IMR-90 (cell line): ENCODE results near the gene NUDCD2. TPM values are rescaled to one million over a fixed set of nuclear protein-coding genes. Genes with fewer than 3 reads are reported as not detected.
A peak's percentile ranks its signal among the peaks of the same experiment; 100 is the strongest.

ENCODE experiments used
- ATAC-seq: fragments of 200-7000 bp; cut with Tn5 transposase; 2 replicates; pipeline ENCODE4 v1.9.1; 2020; ENCODE audit warnings: low read depth, mild to moderate bottlenecking, moderate library complexity
- BruUV-seq: library from RNA; stranded (reverse); fragments of 400-500 nt; replicated peaks from 2 replicates; lab custom pipeline; 2021; lab: Mats Ljungman, UMichigan
- CTCF ChIA-PET: fragments of 300-600 bp; formaldehyde crosslinking; extraction: SDS; loops from one replicate; lab custom pipeline; 2021; ENCODE audit warnings: antibody characterized with exemption; lab: Yijun Ruan, JAX
- POLR2A ChIA-PET: fragments of 300-600 bp; sonication (Branson Sonifier 250); formaldehyde crosslinking; loops from one replicate; lab custom pipeline; 2022; ENCODE audit warnings: antibody characterized with exemption; ENCODE audit not compliant: unreplicated experiment; lab: Charles Lee
- DNase-seq: peaks from one replicate; pipeline ENCODE4 v3.0.0; 2013
- H2AFZ ChIP-seq: replicated peaks from 2 replicates; pipeline ENCODE3; 2013; ENCODE audit warnings: low read length, mild to moderate bottlenecking; ENCODE audit not compliant: poor library complexity
- H2AK5ac ChIP-seq: 2 replicates; pipeline ENCODE4 v1.6.1; 2013; ENCODE audit warnings: low read depth, low read length, inconsistent platforms
- H2AK9ac ChIP-seq: replicated peaks from 2 replicates; pipeline ENCODE3; 2013; ENCODE audit warnings: mild to moderate bottlenecking, low read depth, low read length, moderate library complexity; ENCODE audit not compliant: poor library complexity
- H2BK120ac ChIP-seq: 2 replicates; pipeline ENCODE4 v1.6.1; 2013; ENCODE audit warnings: low read depth, low read length, inconsistent platforms
- H2BK15ac ChIP-seq: 3 replicates; pipeline ENCODE4 v1.6.1; 2013; ENCODE audit warnings: low read depth, low read length, inconsistent platforms
- H2BK20ac ChIP-seq: 2 replicates; pipeline ENCODE4 v1.6.1; 2013; ENCODE audit warnings: low read depth, mild to moderate bottlenecking, inconsistent platforms, low read length, moderate library complexity
- H2BK5ac ChIP-seq: 2 replicates; pipeline ENCODE4 v1.6.1; 2013; ENCODE audit warnings: mild to moderate bottlenecking, low read depth, low read length, inconsistent platforms; ENCODE audit not compliant: poor library complexity, severe bottlenecking
- H3K14ac ChIP-seq: replicated peaks from 2 replicates; pipeline ENCODE4 v1.6.1; 2013; ENCODE audit warnings: low read depth, low read length, inconsistent platforms
- H3K18ac ChIP-seq: 2 replicates; pipeline ENCODE4 v1.6.1; 2013; ENCODE audit warnings: low read depth, low read length, control low read depth
- H3K23ac ChIP-seq: 2 replicates; pipeline ENCODE4 v1.6.1; 2013; ENCODE audit warnings: low read depth, low read length, inconsistent platforms
- H3K27ac ChIP-seq: 2 replicates; pipeline ENCODE4 v1.5.1; 2013; ENCODE audit warnings: mild to moderate bottlenecking, control low read depth, low read length; ENCODE audit not compliant: insufficient read depth
- H3K27me3 ChIP-seq: 2 replicates; pipeline ENCODE4 v1.6.1; 2013; ENCODE audit warnings: low read length; ENCODE audit not compliant: control insufficient read depth, insufficient read depth
- H3K36me3 ChIP-seq: 2 replicates; pipeline ENCODE4 v1.6.1; 2013; ENCODE audit warnings: low read length, mixed read lengths; ENCODE audit not compliant: control insufficient read depth, insufficient read depth
- H3K4ac ChIP-seq: 2 replicates; pipeline ENCODE4 v1.6.1; 2013; ENCODE audit warnings: low read depth, low read length, inconsistent platforms
- H3K4me1 ChIP-seq: 2 replicates; pipeline ENCODE4 v1.6.1; 2013; ENCODE audit warnings: low read length, mixed read lengths; ENCODE audit not compliant: control insufficient read depth, insufficient read depth
- H3K4me2 ChIP-seq: 2 replicates; pipeline ENCODE4 v1.6.1; 2013; ENCODE audit warnings: low read depth, mild to moderate bottlenecking, control low read depth, low read length, moderate library complexity
- H3K4me3 ChIP-seq: 2 replicates; pipeline ENCODE4 v1.5.1; 2013; ENCODE audit warnings: low read depth, mild to moderate bottlenecking, control low read depth, low read length, moderate library complexity; ENCODE audit not compliant: insufficient read depth
- H3K56ac ChIP-seq: 2 replicates; pipeline ENCODE4 v1.6.1; 2013; ENCODE audit warnings: low read length, inconsistent platforms; ENCODE audit not compliant: insufficient read depth; ENCODE audit errors: extremely low read depth
- H3K79me1 ChIP-seq, 2 experiments: 2 replicates each; pipeline ENCODE4 v1.6.1; 2013; ENCODE audit warnings: low read length in 2 of 2, inconsistent platforms in 1 of 2, low read depth in 1 of 2
- H3K9ac ChIP-seq: 2 replicates; pipeline ENCODE4 v1.6.1; 2013; ENCODE audit warnings: low read depth, low read length, control low read depth
- H3K9me1 ChIP-seq: 2 replicates; pipeline ENCODE4 v1.6.1; 2013; ENCODE audit warnings: low read length, inconsistent platforms; ENCODE audit not compliant: insufficient read depth
- H3K9me3 ChIP-seq: 2 replicates; pipeline ENCODE4 v1.6.1; 2013; ENCODE audit warnings: low read length; ENCODE audit not compliant: control insufficient read depth, insufficient read depth
- H4K20me1 ChIP-seq: 2 replicates; pipeline ENCODE4 v1.6.1; 2013; ENCODE audit warnings: low read length, inconsistent platforms; ENCODE audit not compliant: insufficient read depth
- H4K5ac ChIP-seq: 2 replicates; pipeline ENCODE4 v1.6.1; 2013; ENCODE audit warnings: mild to moderate bottlenecking, low read depth, low read length, control low read depth
- H4K8ac ChIP-seq, 2 experiments: 2 replicates each; pipeline ENCODE4 v1.6.1; 2013; ENCODE audit warnings: low read depth in 2 of 2, low read length in 2 of 2, control low read depth in 1 of 2, inconsistent platforms in 1 of 2
- H4K91ac ChIP-seq: 2 replicates; pipeline ENCODE4 v1.6.1; 2013; ENCODE audit warnings: low read depth, low read length, inconsistent platforms; ENCODE audit not compliant: insufficient read depth
- CEBPB ChIP-seq: IDR thresholded peaks from 2 replicates; pipeline ENCODE4 v1.6.1; 2012; ENCODE audit warnings: low read depth, low read length, improper control_type of control experiment
- RAD21 ChIP-seq: IDR thresholded peaks from 2 replicates; pipeline ENCODE4 v1.6.1; 2012; ENCODE audit warnings: low read length, improper control_type of control experiment
- WGBS, 2 experiments: methylation state at CpG; one replicate each; pipeline versions ENCODE4 v1.1.5 to v1.1.7; 2013; ENCODE audit warnings: missing lambda C conversion rate in 2 of 2; ENCODE audit not compliant: insufficient read length in 1 of 2; ENCODE audit errors: extremely low coverage in 2 of 2; 5-methylcytosine and 5-hydroxymethylcytosine counted together
- dilution Hi-C: fragments of 300-500 bp; cut with HindIII; formaldehyde crosslinking; loops from one replicate; pipeline ENCODE4 v1.14.3; 2018; ENCODE audit warnings: low sequenced_read_pairs; ENCODE audit not compliant: unreplicated experiment
- in situ Hi-C: fragments of 300-500 bp; cut with MboI; formaldehyde crosslinking; loops from 3 replicates; pipeline ENCODE4 v1.14.3; 2019; ENCODE audit warnings: low sequenced_read_pairs, inconsistent platforms, mixed read lengths
- intact Hi-C: fragments of 100-400 bp; cut with micrococcal nuclease; formaldehyde crosslinking; loops from 2 replicates; pipeline ENCODE4 v1.10.0; 2022
- polyA plus RNA-seq, 3 experiments: library from polyadenylated mRNA; depleted of rRNA; stranded (reverse); fragments of >200 nt; gene quantifications; 2 replicates each; pipeline ENCODE4 v1.2.3, GENCODE V29; 2012; ENCODE audit warnings: low replicate concordance in 1 of 3
- total RNA-seq: library from RNA; depleted of rRNA; stranded (reverse); fragments of >200 nt; gene quantifications from 2 replicates; pipeline ENCODE4 v1.2.3, GENCODE V29; 2012

The NUDCD2 gene
- total and polyA plus RNA-seq, 2 of the 4 experiments (the other 2 are of a cell fraction), result 3.0 to 3.5 TPM

DNA sequence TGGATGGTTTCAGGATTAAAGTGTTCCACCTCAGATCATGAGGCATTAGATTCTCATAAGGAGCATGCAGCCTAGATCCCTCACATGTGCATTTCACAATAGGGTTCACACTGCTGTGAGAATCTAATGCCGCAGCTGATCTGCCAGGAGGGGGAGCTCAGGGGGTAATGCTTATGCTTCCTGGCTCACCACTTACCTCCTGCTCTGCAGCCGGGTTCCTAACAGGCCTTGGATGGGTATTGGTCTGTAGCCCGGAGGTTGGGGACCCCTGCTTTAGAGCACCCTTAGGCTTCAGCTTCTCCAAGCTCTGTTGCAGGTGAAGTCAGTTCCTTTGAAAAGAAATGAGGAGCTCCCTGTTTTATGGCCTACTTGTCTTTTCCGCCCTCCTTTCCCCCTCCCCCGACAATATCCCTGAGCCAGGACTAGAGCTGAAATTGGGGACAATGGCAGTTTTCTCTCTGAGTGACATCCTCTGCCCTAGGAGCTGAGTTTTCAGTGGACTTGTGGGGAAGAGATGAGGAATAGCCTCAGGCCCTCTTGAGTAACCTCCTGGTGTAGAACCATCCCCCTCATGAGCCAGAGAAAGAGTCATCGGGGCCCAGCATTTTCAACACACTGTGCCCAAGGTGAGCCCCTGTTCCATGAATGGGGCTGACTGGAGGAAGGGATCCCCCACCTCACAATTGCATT lies 29.3 kb upstream of the NUDCD2 start:
- ChIA-PET POLR2A (no interaction called here), CTCF (interaction anchor here (0.6 to 2.0 kb wide), 4 partner anchors 10 to 1927 kb away, joined by 3 to 8 read pairs (median 3); partner anchors contain the start of gene MAT2B)
- H4K91ac ChIP-seq, result no peak overlapping the region
- H3K23ac ChIP-seq, result no peak overlapping the region
- ATAC-seq (peak; percentile 29; the same call in 1 of the 2 replicates), DNase-seq (peak; percentile 21)
- no peak overlapping the region for H3K18ac ChIP-seq
- no peaks in the 10 kb centered on the region for H4K20me1 ChIP-seq
- no peak overlapping the region for H3K9ac ChIP-seq
- dilution Hi-C loops, result no loop called here
- H3K79me1 ChIP-seq, result peaks cover 0 to 8% of the 10 kb centered on the region in 2 experiments; a peak in 3 of 4 replicates
- H3K9me1 ChIP-seq, result no peaks in the 10 kb centered on the region
- WGBS, 2 experiments, result no CpG with 5 or more reads among the region's 6 CpGs
- H4K8ac ChIP-seq, result no peak overlapping the region
- no peaks in the 10 kb centered on the region for H3K9me3 ChIP-seq
- intact Hi-C loops, result no loop called here
- no peak overlapping the region for H3K4me3 ChIP-seq
- no peaks in the 10 kb centered on the region for H3K4me1 ChIP-seq
- in situ Hi-C loops, result no loop called here
- H2BK20ac ChIP-seq, result no peak overlapping the region
- no peak overlapping the region for H3K27ac ChIP-seq
- no peak overlapping the region for H3K4me2 ChIP-seq
- H3K56ac ChIP-seq, result no peak overlapping the region
- H2AK9ac ChIP-seq, result no peak overlapping the region
- peak overlapping the region; percentile 63 for H2AFZ ChIP-seq
- TF ChIP-seq CEBPB (no peak), RAD21 (no peak)
- peaks cover 3% of the 10 kb centered on the region; the same call in 1 of the 2 replicates for H3K36me3 ChIP-seq
- H2BK120ac ChIP-seq, result no peak overlapping the region
- no peak overlapping the region for H2BK15ac ChIP-seq
- no peak overlapping the region for H3K4ac ChIP-seq
- H2BK5ac ChIP-seq, result no peak overlapping the region
- H2AK5ac ChIP-seq, result no peak overlapping the region
- no peak overlapping the region for H3K14ac ChIP-seq
- H3K27me3 ChIP-seq, result no peaks in the 10 kb centered on the region
- no TSS peak for BruUV-seq
- no peak overlapping the region for H4K5ac ChIP-seq
